HG02943 (cell line): ENCODE data around the gene STRA8.
"Not testable (repeated sequence)": the region's sequence is repeated elsewhere in the genome, so short reads cannot be mapped to it uniquely, and the experiment has no call there.

ENCODE experiments used
- ATAC-seq: cut with Tn5 transposase; IDR thresholded peaks from one replicate; pipeline ENCODE4 v1.9.1; 2021; ENCODE audit warnings: mild to moderate bottlenecking, low read depth, moderate library complexity; ENCODE audit not compliant: unreplicated experiment

The STRA8 gene

GRCh38 chr7:135204341-135204749, 29.3 kb upstream of the STRA8 start:
- ATAC-seq, result no peak

GRCh38 chr7:135204876-135205275, 28.8 kb upstream of the STRA8 start:
- no peak for ATAC-seq

- ATAC-seq, result no peak
These were observed 27.8 kb upstream of the STRA8 start for GRCh38 chr7:135205850-135206249.

GRCh38 chr7:135206941-135207391, 26.7 kb upstream of the STRA8 start:
- ATAC-seq, result no peak

GRCh38 chr7:135207406-135208101, 26.1 kb upstream of the STRA8 start:
- ATAC-seq, result no peak

GRCh38 chr7:135208102-135208793, 25.4 kb upstream of the STRA8 start:
- ATAC-seq, result no peak

GRCh38 chr7:135209225-135209834, 24.3 kb upstream of the STRA8 start:
- no peak for ATAC-seq

GRCh38 chr7:135210888-135211178, 22.8 kb upstream of the STRA8 start:
- ATAC-seq, result peak; percentile 0

GRCh38 chr7:135211179-135211945, 22.3 kb upstream of the STRA8 start, which contains the start of gene WDR91:
WDR91 (minus strand) TSS chr7:135211526; CDS start chr7:135211502, 24 bp downstream.
- ATAC-seq, result peak; percentile 74

- not testable (repeated sequence) for ATAC-seq
These were observed 21.5 kb upstream of the STRA8 start for GRCh38 chr7:135211946-135212685.

GRCh38 chr7:135213831-135214230, 19.8 kb upstream of the STRA8 start:
- no peak for ATAC-seq

GRCh38 chr7:135215180-135215579, 18.5 kb upstream of the STRA8 start:
- ATAC-seq, result no peak

- no peak for ATAC-seq
These were observed 17.9 kb upstream of the STRA8 start for GRCh38 chr7:135215698-135216097.

GRCh38 chr7:135217645-135218509, 15.8 kb upstream of the STRA8 start:
- ATAC-seq, result no peak

GRCh38 chr7:135224027-135224426, 9.6 kb upstream of the STRA8 start:
- ATAC-seq, result no peak

GRCh38 chr7:135231686-135232085, 2.0 kb upstream of the STRA8 start:
- no peak for ATAC-seq

GRCh38 chr7:135232087-135232486, 1.6 kb upstream of the STRA8 start:
- ATAC-seq, result no peak

- ATAC-seq, result no peak
These were observed 918 bp upstream of the STRA8 start for GRCh38 chr7:135232720-135233119.

- ATAC-seq, result not testable (repeated sequence)
These were observed 457 bp downstream of the STRA8 start for GRCh38 chr7:135234095-135234494.
